GM12801 (cell line): ENCODE measurements around the gene PEX19.

Experiments used
- TF ChIP-seq, protein P1 (sequence below): IDR thresholded peaks from one replicate; pipeline ENCODE4 v1.5.1; 2011; ENCODE audit warnings: control low read depth; ENCODE audit not compliant: insufficient read length; ENCODE audit errors: extremely low read depth

The PEX19 gene

DNA sequence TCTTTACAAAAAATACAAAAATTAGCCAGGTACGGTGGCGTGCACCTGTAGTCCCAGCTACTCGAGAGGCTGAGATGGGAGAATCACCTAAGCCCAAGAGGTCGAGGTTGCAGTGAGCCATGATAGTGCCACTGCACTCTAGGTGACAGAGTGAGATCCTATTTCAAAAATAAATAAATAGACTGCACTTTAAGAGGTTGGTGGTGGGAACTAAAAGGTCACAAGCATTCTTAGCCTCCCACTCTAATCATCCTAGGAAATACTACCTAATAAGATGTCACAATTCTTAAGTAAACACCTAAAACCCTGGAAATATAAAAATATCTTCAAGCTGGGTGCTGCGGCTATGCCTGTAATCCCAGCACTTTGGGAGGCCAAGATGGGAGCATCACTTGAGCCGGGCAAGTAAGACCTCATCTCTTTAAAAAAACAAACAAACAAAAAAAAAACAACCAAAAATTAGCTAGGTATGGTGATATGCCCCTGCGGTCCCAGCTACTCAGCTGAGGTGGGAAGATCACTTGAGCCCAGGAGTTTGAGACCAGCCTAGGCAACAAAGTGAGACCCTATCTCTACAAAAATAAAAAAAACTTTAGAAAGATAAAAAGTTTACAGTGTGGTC is 26.6 kb downstream of the PEX19 start:
- TF ChIP-seq, protein P1, sequence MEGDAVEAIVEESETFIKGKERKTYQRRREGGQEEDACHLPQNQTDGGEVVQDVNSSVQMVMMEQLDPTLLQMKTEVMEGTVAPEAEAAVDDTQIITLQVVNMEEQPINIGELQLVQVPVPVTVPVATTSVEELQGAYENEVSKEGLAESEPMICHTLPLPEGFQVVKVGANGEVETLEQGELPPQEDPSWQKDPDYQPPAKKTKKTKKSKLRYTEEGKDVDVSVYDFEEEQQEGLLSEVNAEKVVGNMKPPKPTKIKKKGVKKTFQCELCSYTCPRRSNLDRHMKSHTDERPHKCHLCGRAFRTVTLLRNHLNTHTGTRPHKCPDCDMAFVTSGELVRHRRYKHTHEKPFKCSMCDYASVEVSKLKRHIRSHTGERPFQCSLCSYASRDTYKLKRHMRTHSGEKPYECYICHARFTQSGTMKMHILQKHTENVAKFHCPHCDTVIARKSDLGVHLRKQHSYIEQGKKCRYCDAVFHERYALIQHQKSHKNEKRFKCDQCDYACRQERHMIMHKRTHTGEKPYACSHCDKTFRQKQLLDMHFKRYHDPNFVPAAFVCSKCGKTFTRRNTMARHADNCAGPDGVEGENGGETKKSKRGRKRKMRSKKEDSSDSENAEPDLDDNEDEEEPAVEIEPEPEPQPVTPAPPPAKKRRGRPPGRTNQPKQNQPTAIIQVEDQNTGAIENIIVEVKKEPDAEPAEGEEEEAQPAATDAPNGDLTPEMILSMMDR: no peak

DNA sequence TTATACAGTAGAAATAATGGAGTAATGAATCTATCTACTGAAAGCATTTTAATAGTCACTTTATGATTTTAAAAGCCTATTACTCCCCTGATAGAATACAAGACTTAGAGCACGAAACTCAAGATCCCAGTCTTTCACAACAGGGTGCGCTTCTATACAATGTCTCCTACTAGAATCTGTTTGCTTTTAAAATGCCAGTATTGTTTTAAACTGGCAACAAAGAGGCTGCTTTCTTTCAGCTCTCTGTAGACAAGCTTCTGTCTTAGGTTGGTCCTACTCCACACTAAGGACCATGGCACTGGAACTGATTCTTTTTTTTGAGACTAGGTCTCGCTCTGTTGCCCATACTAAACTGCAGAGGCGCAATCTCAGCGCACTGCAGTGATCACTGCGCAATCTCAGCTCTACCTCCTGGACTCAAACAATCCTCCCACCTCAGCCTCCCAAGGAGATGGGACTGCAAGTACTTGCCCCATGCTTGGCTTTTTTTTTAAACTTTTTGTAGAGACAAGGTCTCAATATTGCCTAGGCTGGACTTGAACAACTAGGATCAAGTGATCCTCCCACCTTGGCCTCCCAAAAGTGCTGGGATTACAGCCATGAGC is 27.4 kb downstream of the PEX19 start:
- TF ChIP-seq, protein P1: no peak

DNA sequence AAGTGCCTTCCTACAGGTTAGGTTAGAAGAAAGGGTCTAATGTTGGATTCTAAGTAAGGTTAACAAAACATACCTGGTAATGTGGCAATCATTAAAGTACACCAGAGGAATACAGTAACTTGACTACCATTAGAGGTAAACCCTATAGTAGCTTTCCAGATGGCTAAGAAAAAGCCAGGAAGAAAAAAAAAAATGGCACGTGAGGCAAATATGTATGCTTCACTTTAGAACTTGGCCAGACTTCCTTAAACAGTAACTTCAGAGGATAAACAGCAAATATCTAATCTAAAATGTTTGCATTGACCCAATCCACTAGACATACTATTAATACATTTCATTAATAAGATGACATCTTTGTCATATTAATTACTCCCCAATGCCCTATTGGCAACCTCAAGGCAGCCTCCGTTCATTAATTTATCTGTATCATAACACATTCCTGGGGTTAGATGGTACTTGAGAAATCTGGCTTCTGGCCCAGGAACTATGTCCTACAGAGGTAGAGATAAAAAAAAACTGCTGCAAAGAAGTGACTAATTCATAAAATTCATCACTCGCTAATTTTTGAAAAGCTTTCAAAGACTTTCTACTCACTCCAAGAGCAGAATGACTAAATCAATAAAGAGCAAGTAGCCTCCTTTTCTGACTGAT is 28.4 kb downstream of the PEX19 start:
- TF ChIP-seq, protein P1: no peak

DNA sequence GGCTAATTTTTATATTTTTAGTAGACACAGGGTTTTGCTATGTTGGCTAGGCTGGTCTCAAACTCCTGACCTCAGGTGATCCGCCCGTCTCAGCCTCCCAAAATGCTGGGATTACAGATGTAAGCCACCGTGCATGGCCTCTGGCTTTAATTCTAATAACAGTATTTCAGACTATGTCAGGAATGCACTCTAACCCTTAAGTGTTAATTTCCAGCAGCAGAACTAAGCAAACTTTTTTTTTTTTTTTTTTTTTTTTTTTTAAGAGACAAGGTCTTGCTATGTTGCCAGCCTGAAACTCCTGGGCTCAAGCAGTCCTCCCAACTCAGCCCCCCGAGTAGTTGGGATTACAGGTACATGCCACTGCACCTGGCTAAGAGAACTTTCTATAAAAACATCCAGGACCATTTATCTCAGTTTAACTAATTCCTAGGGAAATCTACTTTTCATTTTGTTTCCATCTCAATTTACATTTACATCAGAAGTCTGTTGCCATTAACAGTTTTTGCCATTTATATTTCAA is 29.1 kb downstream of the PEX19 start:
- TF ChIP-seq, protein P1: no peak

DNA sequence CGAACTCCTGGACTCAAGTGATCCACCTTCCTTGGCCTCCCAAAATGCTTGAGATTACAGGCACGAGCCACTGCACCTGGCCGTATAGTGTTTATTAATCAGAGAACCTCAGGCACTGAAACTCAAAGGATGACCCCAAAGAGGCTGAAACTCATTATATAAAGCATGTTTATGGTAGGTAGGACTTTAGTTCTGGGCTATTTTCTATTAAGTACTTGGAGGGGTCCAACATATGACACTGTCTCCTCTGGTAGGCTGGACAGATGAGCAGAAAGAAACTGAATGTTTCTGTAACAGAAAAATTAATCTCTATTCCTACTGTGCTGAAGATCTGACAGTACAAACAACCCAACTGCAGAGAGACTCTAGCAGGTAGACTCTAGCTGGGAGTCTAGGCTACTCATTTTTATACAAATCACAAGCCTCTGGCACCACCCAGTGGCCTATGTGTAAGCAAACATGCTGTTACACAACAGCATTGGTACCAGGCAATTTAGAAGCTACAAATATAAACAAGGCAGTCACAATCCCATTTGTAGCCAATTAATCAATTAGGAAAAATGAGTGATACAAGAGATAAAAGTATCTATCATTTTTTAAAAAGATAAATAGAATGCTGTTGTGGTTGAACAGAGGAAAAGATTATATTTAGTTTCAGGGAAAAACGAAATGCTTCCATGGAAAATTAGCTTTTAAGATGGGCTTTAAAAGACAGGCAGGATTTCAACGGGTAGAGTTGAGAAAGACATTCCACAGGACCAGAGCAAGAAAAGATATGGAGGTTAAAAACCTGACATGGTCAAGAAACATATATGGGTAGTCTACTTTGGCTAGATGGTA is 33.0 kb downstream of the PEX19 start:
- TF ChIP-seq, protein P1: no peak

DNA sequence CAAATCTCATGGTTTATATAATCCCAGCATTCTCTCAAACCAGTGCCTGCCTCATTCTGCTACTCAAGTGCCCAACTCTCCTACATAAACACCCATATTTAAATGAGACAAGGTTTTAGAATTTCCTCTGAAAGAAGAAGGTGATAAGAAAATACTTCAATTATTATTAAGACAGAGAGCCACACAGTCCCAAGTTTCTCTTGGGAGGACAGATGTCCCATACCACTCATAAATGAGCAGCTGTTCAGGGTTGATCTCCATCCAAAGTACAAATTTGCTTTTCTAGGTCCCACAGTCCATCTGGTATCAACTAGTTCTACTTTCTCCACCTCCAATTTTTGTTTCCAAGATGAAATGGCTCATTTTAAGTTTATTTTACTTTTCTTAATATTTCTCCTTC is 33.9 kb downstream of the PEX19 start:
- TF ChIP-seq, protein P1: no peak

DNA sequence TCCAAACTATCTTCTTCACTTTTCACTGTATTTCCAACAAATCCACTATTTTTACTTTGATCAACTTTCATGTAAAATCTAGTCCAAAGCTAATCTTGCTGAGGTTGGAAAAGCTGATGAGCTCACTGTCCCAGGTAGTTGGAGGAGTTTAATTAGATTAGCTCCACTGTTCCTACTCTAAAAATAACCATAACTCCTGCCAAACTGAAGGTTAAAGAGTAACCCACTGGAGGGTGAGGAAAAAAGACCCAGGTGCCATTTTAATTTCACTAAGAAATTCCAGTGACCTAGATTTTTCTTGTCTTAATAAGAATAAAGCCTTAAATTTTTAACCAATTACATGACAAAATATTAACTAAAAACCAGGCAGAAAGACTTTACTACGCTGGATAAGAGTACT is 37.9 kb downstream of the PEX19 start:
- TF ChIP-seq, protein P1: no peak
